Fibroblast of lung (primary cell): ENCODE data around the gene PGM2L1. TPM values are rescaled to one million over a fixed set of nuclear protein-coding genes. Genes with fewer than 3 reads are reported as not detected.

Source experiments
- DNase-seq, 2 donors: peaks; one replicate each; pipeline versions ENCODE4 v3.0.0 to v3.0.0-alpha.2; 2010; ENCODE audit warnings: low read depth in 2 of 2
- H2AFZ ChIP-seq: 2 replicates; pipeline ENCODE4 v1.5.1; 2012; ENCODE audit warnings: low read length, control low read depth, inconsistent platforms
- H3K27ac ChIP-seq: 2 replicates; pipeline ENCODE4 v1.5.1; 2011; ENCODE audit warnings: low read length, control low read depth; ENCODE audit not compliant: insufficient read depth
- H3K27me3 ChIP-seq: 2 replicates; pipeline ENCODE4 v1.5.1; 2011; ENCODE audit warnings: mild to moderate bottlenecking, low read length; ENCODE audit not compliant: control insufficient read depth, insufficient read depth
- H3K36me3 ChIP-seq: 2 replicates; pipeline ENCODE4 v1.5.1; 2011; ENCODE audit warnings: low read length; ENCODE audit not compliant: control insufficient read depth, insufficient read depth
- H3K4me1 ChIP-seq: 2 replicates; pipeline ENCODE4 v1.5.1; 2011; ENCODE audit warnings: low read length; ENCODE audit not compliant: control insufficient read depth, insufficient read depth; ENCODE audit errors: extremely low read depth
- H3K4me2 ChIP-seq: 2 replicates; pipeline ENCODE4 v1.5.1; 2011; ENCODE audit warnings: low read length, control low read depth; ENCODE audit not compliant: insufficient read depth; ENCODE audit errors: extremely low read depth
- H3K4me3 ChIP-seq, 4 experiments: fragments of 200-600 bp in 1 of 4; sonication (generic) in 1 of 4; replicated peaks in 1 of 4; 2 replicates each; pipeline ENCODE4 v1.5.1; 2011 to 2016; ENCODE audit warnings: low read length in 4 of 4, low read depth in 3 of 4, mild to moderate bottlenecking in 3 of 4, control low read depth in 2 of 4, inconsistent platforms in 1 of 4, mixed read lengths in 1 of 4; ENCODE audit not compliant: insufficient read depth in 1 of 4; ENCODE audit errors: control extremely low read depth in 1 of 4
- H3K79me2 ChIP-seq: 2 replicates; pipeline ENCODE4 v1.5.1; 2012; ENCODE audit warnings: mild to moderate bottlenecking, low read length, inconsistent platforms; ENCODE audit not compliant: control insufficient read depth, insufficient read depth
- H3K9ac ChIP-seq: 2 replicates; pipeline ENCODE4 v1.5.1; 2011; ENCODE audit warnings: mild to moderate bottlenecking, low read length, control low read depth; ENCODE audit not compliant: insufficient read depth
- H3K9me3 ChIP-seq: 2 replicates; pipeline ENCODE4 v1.5.1; 2012; ENCODE audit warnings: low read depth, low read length; ENCODE audit not compliant: control insufficient read depth, insufficient read depth
- H4K20me1 ChIP-seq: 2 replicates; pipeline ENCODE4 v1.5.1; 2011; ENCODE audit warnings: low read length; ENCODE audit not compliant: control insufficient read depth, insufficient read depth; ENCODE audit errors: extremely low read depth
- EZH2 ChIP-seq: IDR thresholded peaks from 2 replicates; pipeline ENCODE4 v1.5.1; 2012; ENCODE audit warnings: low read length, control low read depth, mild to moderate bottlenecking; ENCODE audit errors: missing control alignments
- polyA plus RNA-seq, 2 donors: library from polyadenylated mRNA; depleted of rRNA in 1 of 2; stranded (reverse) in 1 of 2; unstranded in 1 of 2; fragments of >200 nt; gene quantifications; 2 replicates each; pipeline ENCODE4 v1.2.1, GENCODE V29; 2011 to 2012; ENCODE audit warnings: missing spikeins in 1 of 2
- total RNA-seq: library from RNA; depleted of rRNA; stranded (reverse); fragments of >200 nt; gene quantifications from 2 replicates; pipeline ENCODE4 v1.2.1, GENCODE V29; 2014
- TF ChIP-seq, protein P1 (sequence below), 2 donors: IDR thresholded peaks in 1 of 2; conservative IDR thresholded peaks in 1 of 2; 1 replicate in 1 of 2; 2 replicates in 1 of 2; pipeline ENCODE4 v1.5.1; 2011 to 2012; ENCODE audit warnings: low read length in 2 of 2, control low read depth in 1 of 2, inconsistent platforms in 1 of 2, low read depth in 1 of 2, mild to moderate bottlenecking in 1 of 2

PGM2L1 gene
- total and polyA plus RNA-seq, 2 donors (not counting 1 experiment from before 2014, with no cell fraction given): 1.4 to 4.1 TPM

DNA sequence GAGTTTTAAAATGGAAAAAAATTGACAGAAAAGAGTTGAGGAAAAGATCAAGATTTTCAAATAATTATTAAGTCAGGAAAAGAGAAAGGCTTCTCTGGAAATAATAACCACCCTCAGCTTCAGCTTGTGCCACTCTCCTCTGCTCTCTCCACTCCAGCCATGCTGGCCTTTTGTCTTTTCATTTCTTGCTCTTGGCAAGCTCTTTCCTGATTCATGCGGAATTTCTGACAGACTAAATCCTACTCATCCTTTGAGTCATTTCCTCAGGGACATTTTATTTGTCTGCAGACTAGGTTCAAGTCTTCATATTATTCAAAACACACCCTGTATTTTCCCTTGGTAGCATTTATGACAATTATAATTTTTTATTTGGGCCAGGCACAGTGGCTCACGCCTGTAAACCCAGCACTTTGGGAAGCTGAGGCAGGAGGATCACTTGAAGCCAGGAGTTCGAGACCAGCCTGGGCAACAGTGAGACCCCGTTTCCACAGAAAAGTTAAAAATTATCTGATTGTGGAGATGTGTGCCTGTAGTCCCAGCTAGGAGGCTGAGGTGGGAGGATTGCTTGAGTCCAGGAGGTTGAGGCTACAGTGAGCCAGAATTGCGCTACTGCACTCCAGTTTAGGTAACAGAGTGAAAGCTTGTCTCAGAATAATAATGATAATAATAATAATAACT lies 79.0 kb downstream of the PGM2L1 start:
- H2AFZ ChIP-seq: no peak overlapping the region
- no peak overlapping the region for H3K4me2 ChIP-seq
- H3K9ac ChIP-seq: no peak overlapping the region
- H3K79me2 ChIP-seq: no peaks in the 10 kb centered on the region
- no peak overlapping the region for H3K4me3 ChIP-seq
- no peaks in the 10 kb centered on the region for H3K36me3 ChIP-seq
- TF ChIP-seq, protein P1, sequence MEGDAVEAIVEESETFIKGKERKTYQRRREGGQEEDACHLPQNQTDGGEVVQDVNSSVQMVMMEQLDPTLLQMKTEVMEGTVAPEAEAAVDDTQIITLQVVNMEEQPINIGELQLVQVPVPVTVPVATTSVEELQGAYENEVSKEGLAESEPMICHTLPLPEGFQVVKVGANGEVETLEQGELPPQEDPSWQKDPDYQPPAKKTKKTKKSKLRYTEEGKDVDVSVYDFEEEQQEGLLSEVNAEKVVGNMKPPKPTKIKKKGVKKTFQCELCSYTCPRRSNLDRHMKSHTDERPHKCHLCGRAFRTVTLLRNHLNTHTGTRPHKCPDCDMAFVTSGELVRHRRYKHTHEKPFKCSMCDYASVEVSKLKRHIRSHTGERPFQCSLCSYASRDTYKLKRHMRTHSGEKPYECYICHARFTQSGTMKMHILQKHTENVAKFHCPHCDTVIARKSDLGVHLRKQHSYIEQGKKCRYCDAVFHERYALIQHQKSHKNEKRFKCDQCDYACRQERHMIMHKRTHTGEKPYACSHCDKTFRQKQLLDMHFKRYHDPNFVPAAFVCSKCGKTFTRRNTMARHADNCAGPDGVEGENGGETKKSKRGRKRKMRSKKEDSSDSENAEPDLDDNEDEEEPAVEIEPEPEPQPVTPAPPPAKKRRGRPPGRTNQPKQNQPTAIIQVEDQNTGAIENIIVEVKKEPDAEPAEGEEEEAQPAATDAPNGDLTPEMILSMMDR (conservative IDR thresholded peaks at IDR 0.05 in 1 of 2, IDR thresholded peaks at IDR 0.05 in 1 of 2; ENCODE audit: low read depth in 1 of 2, low read length in 2 of 2): no peak
- H3K27me3 ChIP-seq: no peaks in the 10 kb centered on the region
- no peaks in the 10 kb centered on the region for H3K9me3 ChIP-seq
- no peaks in the 10 kb centered on the region for H4K20me1 ChIP-seq
- peak overlapping the region; percentile 1 for H3K27ac ChIP-seq
- peaks cover 14% of the 10 kb centered on the region for H3K4me1 ChIP-seq
- peak; percentile 83 to 94 for DNase-seq

DNA sequence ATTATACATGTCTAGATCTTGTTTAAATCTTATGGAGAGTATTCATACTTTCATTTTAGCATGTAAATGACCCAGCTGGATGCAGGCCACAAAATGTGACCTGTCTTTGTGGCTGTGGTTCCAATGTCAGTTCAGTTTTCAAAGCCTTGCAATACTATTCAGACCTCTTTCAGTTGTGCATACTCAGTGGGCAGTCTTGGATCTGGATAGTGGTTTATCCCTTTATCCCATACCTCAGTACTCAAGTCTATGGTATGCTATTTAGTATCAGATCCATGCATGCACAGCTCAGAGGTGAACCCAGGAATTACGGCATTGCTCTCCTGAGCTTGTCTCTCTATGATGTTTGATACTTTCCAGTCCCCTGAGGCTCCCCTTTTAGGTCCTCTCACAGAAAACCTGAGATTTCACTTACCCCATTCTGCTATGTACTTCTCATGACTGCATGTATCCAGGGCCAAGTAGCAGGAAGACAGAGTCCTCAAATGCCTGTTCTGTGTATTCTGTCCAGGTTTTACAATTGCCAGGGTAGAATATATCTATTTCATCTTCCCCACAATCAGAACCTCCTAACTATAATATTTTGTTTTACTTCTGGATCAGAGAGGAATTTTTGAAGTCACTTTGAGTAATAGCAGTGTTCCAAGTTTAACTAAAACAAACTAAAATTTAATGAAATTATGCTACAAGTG lies 79.8 kb downstream of the PGM2L1 start:
- no peak for TF ChIP-seq EZH2
- TF ChIP-seq, protein P1 (conservative IDR thresholded peaks at IDR 0.05 in 1 of 2, IDR thresholded peaks at IDR 0.05 in 1 of 2; ENCODE audit: low read depth in 1 of 2, low read length in 2 of 2): no peak
- Histone ChIP-seq H3K79me2 (no peaks in the 10 kb centered on the region), H3K36me3 (no peaks in the 10 kb centered on the region), H3K27ac (no peak overlapping the region), H3K4me1 (peaks cover 14% of the 10 kb centered on the region), H4K20me1 (no peaks in the 10 kb centered on the region), H3K4me2 (no peak overlapping the region), H3K27me3 (no peaks in the 10 kb centered on the region), H3K9ac (no peak overlapping the region), H3K4me3 (no peak overlapping the region), H2AFZ (no peak overlapping the region), H3K9me3 (no peaks in the 10 kb centered on the region)
- DNase-seq: peak; percentile 14 to 86

- H3K4me1 ChIP-seq: peaks cover 12% of the 10 kb centered on the region
- H3K4me3 ChIP-seq: no peak overlapping the region
- H3K9ac ChIP-seq: no peak overlapping the region
- H2AFZ ChIP-seq: no peak overlapping the region
- H3K79me2 ChIP-seq: no peaks in the 10 kb centered on the region
- H3K27me3 ChIP-seq: no peaks in the 10 kb centered on the region
- H3K9me3 ChIP-seq: no peaks in the 10 kb centered on the region
- TF ChIP-seq, protein P1 (conservative IDR thresholded peaks at IDR 0.05 in 1 of 2, IDR thresholded peaks at IDR 0.05 in 1 of 2; ENCODE audit: low read depth in 1 of 2, low read length in 2 of 2): no peak
- TF ChIP-seq EZH2: no peak
- peak; percentile 32 to 71 for DNase-seq
- no peaks in the 10 kb centered on the region for H4K20me1 ChIP-seq
- H3K4me2 ChIP-seq: no peak overlapping the region
- no peak overlapping the region for H3K27ac ChIP-seq
- H3K36me3 ChIP-seq: no peaks in the 10 kb centered on the region
Observed at GRCh38 chr11:74316772-74317505, 81.3 kb downstream of the PGM2L1 start.
